Body of pancreas (tissue), 4 donors: ENCODE results near the gene TTC27.

Source experiments
- CTCF ChIP-seq, 7 experiments: fragments of 450-650 bp in 4 of 7; fragments of 200-600 bp in 3 of 7; sonication (generic) in 3 of 7; IDR thresholded peaks; one replicate each; pipeline ENCODE4 v1.5.1; 2016 to 2019; ENCODE audit warnings: antibody characterized with exemption in 7 of 7
- POLR2A ChIP-seq, 3 donors: fragments of 450-650 bp; IDR thresholded peaks; one replicate each; pipeline ENCODE4 v1.6.1; 2016; ENCODE audit warnings: antibody characterized with exemption in 3 of 3, mild to moderate bottlenecking in 2 of 3

GRCh38 chr2:32863326-32863725 lies 235.5 kb downstream of the TTC27 start:
- no peak for TF ChIP-seq CTCF (IDR thresholded peaks at IDR 0.05)
- no peak for TF ChIP-seq POLR2A (IDR thresholded peaks at IDR 0.05)
